ENCODE results near the gene ISM1.

GRCh38 chr20:13220904-13221297, at the start of gene ISM1:
- TF ChIP-seq YY1 (IDR thresholded peaks at IDR 0.05; ENCODE audit: insufficient read depth, insufficient read length) (no peak), ZNF274 (IDR thresholded peaks at IDR 0.05; ENCODE audit: low read depth, low read length) (no peak)
